Tibial nerve (tissue), 4 donors: ENCODE measurements around the gene MAP3K4. TPM values are rescaled to one million over a fixed set of nuclear protein-coding genes. Genes with fewer than 3 reads are reported as not detected.

ENCODE experiments used
- DNase-seq, 2 donors: peaks; one replicate each; pipeline ENCODE4 v3.0.0-alpha.2; 2019; ENCODE audit warnings: low spot score in 2 of 2
- H3K27ac ChIP-seq, 4 donors: fragments of 200-600 bp; sonication (generic) in 3 of 4; one replicate each; pipeline ENCODE4 v1.5.1; 2017 to 2019; ENCODE audit warnings: mild to moderate bottlenecking in 1 of 4
- H3K27me3 ChIP-seq, 2 donors: fragments of 200-600 bp; sonication (generic) in 1 of 2; one replicate each; pipeline versions ENCODE4 v1.5.1 to v1.6.0; 2017 to 2019
- H3K36me3 ChIP-seq, 3 donors: fragments of 200-600 bp; sonication (generic); one replicate each; pipeline ENCODE4 v1.5.1; 2018 to 2019
- H3K4me1 ChIP-seq, 4 donors: fragments of 200-600 bp; sonication (generic) in 3 of 4; one replicate each; pipeline ENCODE4 v1.5.1; 2017 to 2019
- H3K4me3 ChIP-seq, 4 donors: fragments of 200-600 bp; sonication (generic) in 3 of 4; one replicate each; pipeline ENCODE4 v1.5.1; 2017 to 2019; ENCODE audit warnings: mild to moderate bottlenecking in 1 of 4, moderate library complexity in 1 of 4
- H3K9me3 ChIP-seq, 4 donors: fragments of 200-600 bp; sonication (generic) in 3 of 4; one replicate each; pipeline ENCODE4 v1.5.1; 2017 to 2019
- EP300 ChIP-seq, 2 donors: sonication (generic); formaldehyde crosslinking; IDR thresholded peaks; one replicate each; pipeline ENCODE4 v1.6.1; 2017; ENCODE audit warnings: antibody characterized with exemption in 2 of 2, mild to moderate bottlenecking in 1 of 2
- POLR2A ChIP-seq, 2 donors: fragments of 450-650 bp; IDR thresholded peaks; one replicate each; pipeline ENCODE4 v1.6.1; 2017; ENCODE audit warnings: antibody characterized with exemption in 2 of 2, mild to moderate bottlenecking in 2 of 2, moderate library complexity in 2 of 2
- whole genome bisulfite sequencing, 2 donors: methylation state at CpG; one replicate each; pipeline ENCODE4 v1.1.5; 2018; 5-methylcytosine and 5-hydroxymethylcytosine counted together
- total RNA-seq, 4 donors: library from RNA; depleted of rRNA; stranded (reverse); fragments of >200 nt; gene quantifications; one replicate each; pipeline ENCODE4 v1.1.0, GENCODE V29; 2016
- TF ChIP-seq, protein P1 (sequence below), 5 experiments: fragments of 200-600 bp in 3 of 5; fragments of 450-650 bp in 2 of 5; sonication (generic) in 3 of 5; IDR thresholded peaks; one replicate each; pipeline ENCODE4 v1.5.1; 2016 to 2019; ENCODE audit warnings: antibody characterized with exemption in 5 of 5, mild to moderate bottlenecking in 3 of 5, moderate library complexity in 2 of 5

MAP3K4 gene
- total RNA-seq, 4 donors from 2014 or later = 42.9 to 63.0 (median 56.0) TPM

DNA sequence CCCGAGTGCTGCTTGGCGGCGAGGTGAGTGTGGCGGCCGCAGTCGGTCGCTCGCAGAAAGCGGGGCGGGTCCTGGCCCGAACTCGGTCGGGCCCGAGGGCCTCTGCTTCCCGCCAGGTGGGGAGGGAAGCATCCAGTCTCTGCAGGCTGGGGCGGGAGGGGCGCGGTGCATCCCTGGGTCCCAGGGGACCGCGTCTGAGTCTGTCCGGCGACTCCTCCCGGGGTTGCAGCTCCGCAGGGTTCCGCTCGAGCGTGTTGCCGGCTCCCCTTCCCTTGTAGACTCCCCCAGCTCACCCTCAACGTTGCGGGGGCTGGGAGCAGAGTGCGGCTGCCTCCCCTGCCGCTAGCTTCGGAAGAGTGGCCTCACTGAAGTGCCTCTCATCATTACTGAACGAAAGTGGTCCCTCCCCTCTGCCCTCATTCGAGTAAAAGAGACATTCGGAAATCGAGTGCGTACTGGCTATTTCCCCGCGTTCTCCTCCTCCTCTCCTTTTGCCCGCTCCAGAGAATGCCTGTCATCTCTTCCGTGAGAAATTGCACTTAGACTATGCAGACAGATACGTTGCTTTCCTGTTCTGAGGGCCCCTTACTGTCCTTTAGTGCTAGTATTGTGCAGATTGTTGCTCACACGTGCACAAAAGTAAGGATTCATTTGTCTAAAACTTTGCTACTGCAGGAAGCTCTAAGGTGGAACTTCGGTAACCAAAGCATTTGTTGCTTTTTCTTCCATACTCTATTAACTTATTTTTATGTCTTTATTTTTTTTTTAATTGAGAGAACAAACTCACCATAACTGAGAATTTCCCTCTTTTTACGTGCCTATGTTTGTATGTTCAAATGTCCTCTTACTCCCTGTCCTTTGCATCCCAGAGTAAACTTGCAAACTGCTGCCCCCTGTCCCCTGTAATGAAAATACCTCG is 751 bp downstream of the MAP3K4 start:
- WGBS, 2 donors = 0% methylated on average over 14 to 22 of the region's 47 CpGs
- H3K9me3 ChIP-seq = no peaks in the 10 kb centered on the region
- no peaks in the 10 kb centered on the region for H3K36me3 ChIP-seq
- peak overlapping the region; percentile 81 to 98 (median 91) for H3K27ac ChIP-seq
- TF ChIP-seq, protein P1, sequence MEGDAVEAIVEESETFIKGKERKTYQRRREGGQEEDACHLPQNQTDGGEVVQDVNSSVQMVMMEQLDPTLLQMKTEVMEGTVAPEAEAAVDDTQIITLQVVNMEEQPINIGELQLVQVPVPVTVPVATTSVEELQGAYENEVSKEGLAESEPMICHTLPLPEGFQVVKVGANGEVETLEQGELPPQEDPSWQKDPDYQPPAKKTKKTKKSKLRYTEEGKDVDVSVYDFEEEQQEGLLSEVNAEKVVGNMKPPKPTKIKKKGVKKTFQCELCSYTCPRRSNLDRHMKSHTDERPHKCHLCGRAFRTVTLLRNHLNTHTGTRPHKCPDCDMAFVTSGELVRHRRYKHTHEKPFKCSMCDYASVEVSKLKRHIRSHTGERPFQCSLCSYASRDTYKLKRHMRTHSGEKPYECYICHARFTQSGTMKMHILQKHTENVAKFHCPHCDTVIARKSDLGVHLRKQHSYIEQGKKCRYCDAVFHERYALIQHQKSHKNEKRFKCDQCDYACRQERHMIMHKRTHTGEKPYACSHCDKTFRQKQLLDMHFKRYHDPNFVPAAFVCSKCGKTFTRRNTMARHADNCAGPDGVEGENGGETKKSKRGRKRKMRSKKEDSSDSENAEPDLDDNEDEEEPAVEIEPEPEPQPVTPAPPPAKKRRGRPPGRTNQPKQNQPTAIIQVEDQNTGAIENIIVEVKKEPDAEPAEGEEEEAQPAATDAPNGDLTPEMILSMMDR (IDR thresholded peaks at IDR 0.05) = peak in 4 of 5 experiments; percentile 34 to 64 (median 55)
- TF ChIP-seq EP300 (IDR thresholded peaks at IDR 0.05) (peak in 1 of 2 donors; percentile 29), POLR2A (IDR thresholded peaks at IDR 0.05) (peak in 1 of 2 donors; percentile 9)
- no peaks in the 10 kb centered on the region for H3K27me3 ChIP-seq
- peak; percentile 23 to 56 for DNase-seq
- H3K4me3 ChIP-seq = peak overlapping the region; percentile 51 to 93 (median 77)
- H3K4me1 ChIP-seq = peaks cover 0 to 49% (median 14%) of the 10 kb centered on the region in 4 donors

DNA sequence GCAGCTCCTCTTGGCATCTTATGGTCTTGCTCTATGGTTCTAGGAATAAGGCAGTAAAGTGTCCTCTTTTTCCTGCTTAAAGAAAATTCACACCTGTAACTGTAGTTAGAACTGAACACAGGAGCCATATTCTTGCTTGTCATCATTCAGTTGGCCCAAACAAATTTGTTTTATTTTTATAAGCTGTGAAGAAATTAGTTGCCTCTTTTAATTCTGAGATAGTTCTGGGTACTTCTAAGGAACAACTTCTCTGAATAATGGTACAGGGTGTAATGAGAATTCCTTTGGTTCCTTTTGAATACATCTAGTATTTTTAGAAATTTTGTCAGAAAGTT is 1.4 kb downstream of the MAP3K4 start:
- no peak for DNase-seq
- Histone ChIP-seq H3K27me3 (no peaks in the 10 kb centered on the region), H3K27ac (peak overlapping the region in 3 of 4 donors; percentile 88 to 98 (median 94)), H3K4me1 (peaks cover 0 to 49% (median 14%) of the 10 kb centered on the region in 4 donors), H3K4me3 (peak overlapping the region; percentile 51 to 93 (median 77)), H3K36me3 (no peaks in the 10 kb centered on the region), H3K9me3 (no peaks in the 10 kb centered on the region)
- no peak for TF ChIP-seq EP300 (IDR thresholded peaks at IDR 0.05)
- TF ChIP-seq, protein P1 (IDR thresholded peaks at IDR 0.05) = peak in 1 of 5 experiments; percentile 53
- TF ChIP-seq POLR2A (IDR thresholded peaks at IDR 0.05) = no peak

DNA sequence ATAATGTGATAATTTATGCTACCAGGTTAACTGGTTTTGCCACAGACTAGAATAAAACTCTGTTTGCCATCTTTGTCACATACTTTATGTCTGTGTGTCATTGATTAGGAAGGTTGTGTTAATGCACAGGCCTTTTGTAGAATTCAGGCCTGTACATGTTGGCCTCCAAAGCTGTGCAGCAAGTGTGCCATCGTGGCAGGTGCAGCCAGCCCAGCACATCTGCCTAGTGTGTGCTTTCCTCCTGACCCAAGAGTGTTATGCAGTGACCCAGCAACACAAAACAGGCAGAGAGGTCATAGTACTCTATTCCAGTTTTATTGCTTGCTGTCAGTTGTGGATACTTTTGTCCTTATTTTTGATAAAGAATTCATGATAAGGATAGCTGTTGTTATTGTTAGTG is 3.7 kb downstream of the MAP3K4 start:
- TF ChIP-seq POLR2A (IDR thresholded peaks at IDR 0.05) (no peak), EP300 (IDR thresholded peaks at IDR 0.05) (no peak)
- TF ChIP-seq, protein P1 (IDR thresholded peaks at IDR 0.05) = no peak
- H3K4me1 ChIP-seq = peaks cover 0 to 68% (median 14%) of the 10 kb centered on the region in 4 donors
- no peak for DNase-seq
- H3K4me3 ChIP-seq = no peak overlapping the region
- no peaks in the 10 kb centered on the region for H3K36me3 ChIP-seq
- H3K27me3 ChIP-seq = no peaks in the 10 kb centered on the region
- no peaks in the 10 kb centered on the region for H3K9me3 ChIP-seq
- no peak overlapping the region for H3K27ac ChIP-seq
- 50 to 73% methylated on average over 1 of the region's 1 CpG for WGBS, 2 donors

DNA sequence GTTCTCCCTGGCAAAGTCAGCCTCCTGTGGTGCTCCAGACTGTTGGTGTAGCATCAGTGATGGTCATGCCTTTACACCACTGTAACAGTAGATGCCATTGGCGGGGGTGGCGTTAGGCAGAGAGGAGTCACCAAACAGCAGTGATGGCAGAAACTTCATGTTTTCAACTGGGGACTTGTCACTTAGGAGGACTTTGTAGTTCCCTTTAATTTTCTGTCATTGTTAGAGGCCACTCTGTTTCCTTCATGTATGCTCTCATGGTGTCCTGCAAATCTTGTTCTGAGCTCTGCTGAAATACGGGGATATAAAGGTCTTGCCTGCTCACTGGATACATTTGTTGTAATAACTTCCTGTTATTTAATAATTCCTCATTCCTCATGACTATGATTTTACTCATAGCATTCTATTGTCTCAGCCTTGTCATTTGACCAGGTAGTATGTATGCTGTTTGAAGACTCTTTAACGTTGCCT is 4.6 kb downstream of the MAP3K4 start:
- WGBS, 2 donors = 63 to 87% methylated on average over 4 of the region's 4 CpGs
- Histone ChIP-seq H3K36me3 (no peaks in the 10 kb centered on the region), H3K4me3 (no peak overlapping the region), H3K27me3 (no peaks in the 10 kb centered on the region), H3K27ac (peak overlapping the region in 2 of 4 donors; percentile 43 to 57), H3K4me1 (peaks cover 0 to 66% (median 14%) of the 10 kb centered on the region in 4 donors), H3K9me3 (no peaks in the 10 kb centered on the region)
- TF ChIP-seq POLR2A (IDR thresholded peaks at IDR 0.05) (no peak), EP300 (IDR thresholded peaks at IDR 0.05) (no peak)
- TF ChIP-seq, protein P1 (IDR thresholded peaks at IDR 0.05) = no peak
- no peak for DNase-seq

DNA sequence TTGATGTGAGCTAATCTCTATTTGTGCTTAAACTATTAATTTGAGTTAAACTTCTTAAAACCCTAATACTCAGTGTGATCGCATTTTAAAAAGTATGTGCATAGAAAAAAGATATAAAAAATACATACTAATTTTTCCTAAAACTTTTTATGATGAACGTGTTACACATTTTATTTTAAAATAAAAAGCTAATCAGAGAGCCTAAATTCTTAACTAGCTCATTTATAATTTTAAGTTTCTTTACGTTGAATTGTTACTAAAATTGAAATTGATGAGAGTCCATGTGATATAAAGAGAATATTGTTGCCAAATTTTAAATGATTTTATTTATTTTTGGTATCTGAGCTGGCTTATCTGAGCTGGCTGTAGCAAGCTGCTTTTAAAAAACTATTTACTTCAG is 6.6 kb downstream of the MAP3K4 start:
- no peaks in the 10 kb centered on the region for H3K36me3 ChIP-seq
- no peaks in the 10 kb centered on the region for H3K27me3 ChIP-seq
- TF ChIP-seq EP300 (IDR thresholded peaks at IDR 0.05) = no peak
- H3K4me1 ChIP-seq = peaks cover 0 to 71% (median 12%) of the 10 kb centered on the region in 4 donors
- H3K9me3 ChIP-seq = no peaks in the 10 kb centered on the region
- no peak overlapping the region for H3K4me3 ChIP-seq
- DNase-seq = no peak
- 90 to 94% methylated on average over 3 of the region's 3 CpGs for WGBS, 2 donors
- no peak overlapping the region for H3K27ac ChIP-seq
